Astrocyte (in vitro differentiated cells and primary cell): ENCODE results near the gene ACOX3.

Experiments used
- CTCF ChIP-seq: IDR thresholded peaks from 2 replicates; pipeline ENCODE4 v1.5.1; 2011; ENCODE audit warnings: low read depth, mild to moderate bottlenecking, inconsistent platforms, low read length, moderate library complexity; ENCODE audit not compliant: insufficient read depth
- EZH2 ChIP-seq: IDR thresholded peaks from 2 replicates; pipeline ENCODE4 v1.6.1; 2012; ENCODE audit warnings: mild to moderate bottlenecking, low read length, inconsistent platforms; ENCODE audit not compliant: insufficient read depth

GRCh38 chr4:8346838-8347605 is 93.5 kb downstream of the ACOX3 start:
- TF ChIP-seq CTCF (no peak), EZH2 (no peak)
